ENCODE measurements around the gene CDC40.
"Not testable (repeated sequence)": the region's sequence is repeated elsewhere in the genome, so short reads cannot be mapped to it uniquely, and the experiment has no call there.

CDC40 gene

GRCh38 chr6:110221738-110222137 is 41.5 kb downstream of the CDC40 start:
- no peak overlapping the region for H3K4me3 ChIP-seq (replicated peaks; ENCODE audit: insufficient read depth, low read length)
- no peak for TF ChIP-seq POLR2AphosphoS5 (IDR thresholded peaks at IDR 0.05; ENCODE audit: low read depth)
- no peaks in the 10 kb centered on the region for H3K27me3 ChIP-seq (ENCODE audit: insufficient read depth, poor library complexity, severe bottlenecking)
- no peak for DNase-seq (ENCODE audit: low read depth in 1 of 2, low spot score in 1 of 2)
- no peak overlapping the region for H3K27ac ChIP-seq (replicated peaks)

GRCh38 chr6:110226261-110226660 is 46.0 kb downstream of the CDC40 start:
- no peak for DNase-seq (ENCODE audit: low read depth in 1 of 2, low spot score in 1 of 2)
- Histone ChIP-seq H3K27ac (replicated peaks) (no peak overlapping the region), H3K27me3 (ENCODE audit: insufficient read depth, poor library complexity, severe bottlenecking) (no peaks in the 10 kb centered on the region), H3K4me3 (replicated peaks; ENCODE audit: insufficient read depth, low read length) (no peak overlapping the region)
- TF ChIP-seq SPI1 (IDR thresholded peaks at IDR 0.05; ENCODE audit: borderline replicate concordance, low read depth) (no peak), CTCF (IDR thresholded peaks at IDR 0.05; ENCODE audit: insufficient read depth, low read length) (no peak), POLR2AphosphoS5 (IDR thresholded peaks at IDR 0.05; ENCODE audit: low read depth) (no peak), GABPA (IDR thresholded peaks at IDR 0.05; ENCODE audit: low read depth) (no peak), REST (IDR thresholded peaks at IDR 0.05; ENCODE audit: insufficient replicate concordance, low read depth) (no peak)

GRCh38 chr6:110232450-110232849 is 52.2 kb downstream of the CDC40 start:
- TF ChIP-seq SPI1 (IDR thresholded peaks at IDR 0.05; ENCODE audit: borderline replicate concordance, low read depth) (no peak), CTCF (IDR thresholded peaks at IDR 0.05; ENCODE audit: insufficient read depth, low read length) (no peak), POLR2AphosphoS5 (IDR thresholded peaks at IDR 0.05; ENCODE audit: low read depth) (no peak)
- Histone ChIP-seq H3K4me3 (replicated peaks; ENCODE audit: insufficient read depth, low read length) (no peak overlapping the region), H3K27me3 (ENCODE audit: insufficient read depth, poor library complexity, severe bottlenecking) (no peaks in the 10 kb centered on the region), H3K27ac (replicated peaks) (no peak overlapping the region)
- DNase-seq (ENCODE audit: low read depth in 1 of 2, low spot score in 1 of 2), result no peak

GRCh38 chr6:110233770-110234374 is 53.6 kb downstream of the CDC40 start:
- no peak for DNase-seq (ENCODE audit: low read depth in 1 of 2, low spot score in 1 of 2)
- Histone ChIP-seq H3K4me3 (replicated peaks; ENCODE audit: insufficient read depth, low read length) (no peak overlapping the region), H3K27ac (replicated peaks) (no peak overlapping the region), H3K27me3 (ENCODE audit: insufficient read depth, poor library complexity, severe bottlenecking) (no peaks in the 10 kb centered on the region)
- TF ChIP-seq REST (IDR thresholded peaks at IDR 0.05; ENCODE audit: insufficient replicate concordance, low read depth), result no peak
- TF ChIP-seq SPI1 (IDR thresholded peaks at IDR 0.05; ENCODE audit: borderline replicate concordance, low read depth), result no peak
- TF ChIP-seq GABPA (IDR thresholded peaks at IDR 0.05; ENCODE audit: low read depth), result no peak
- TF ChIP-seq CTCF (IDR thresholded peaks at IDR 0.05; ENCODE audit: insufficient read depth, low read length), result no peak
- TF ChIP-seq POLR2AphosphoS5 (IDR thresholded peaks at IDR 0.05; ENCODE audit: low read depth), result no peak

GRCh38 chr6:110236007-110236406 is 55.8 kb downstream of the CDC40 start:
- not testable (repeated sequence) for H3K4me3 ChIP-seq (replicated peaks; ENCODE audit: insufficient read depth, low read length); H3K27ac ChIP-seq (replicated peaks); DNase-seq (ENCODE audit: low read depth in 1 of 2, low spot score in 1 of 2); H3K27me3 ChIP-seq (ENCODE audit: insufficient read depth, poor library complexity, severe bottlenecking)

Measured in HL-60 (cell line).